Astrocyte (in vitro differentiated cells and primary cell): ENCODE measurements around the gene SLC25A33. TPM values are rescaled to one million over a fixed set of nuclear protein-coding genes. Genes with fewer than 3 reads are reported as not detected.

Experiments
- DNase-seq: peaks from one replicate; pipeline ENCODE4 v3.0.0-alpha.2; 2010; ENCODE audit warnings: low read depth
- FAIRE-seq: peaks from 2 replicates; lab custom pipeline; 2011; peaks lifted over from hg19 to GRCh38; lab: Jason Lieb, UNC
- H2AFZ ChIP-seq: 2 replicates; pipeline ENCODE4 v1.6.0; 2012; ENCODE audit warnings: low read depth, low read length, inconsistent platforms
- H3K27ac ChIP-seq: 2 replicates; pipeline ENCODE4 v1.5.1; 2011; ENCODE audit warnings: low read depth, low read length, inconsistent platforms
- H3K27me3 ChIP-seq: 2 replicates; pipeline ENCODE4 v1.6.0; 2011; ENCODE audit warnings: low read length, inconsistent platforms; ENCODE audit not compliant: insufficient read depth
- H3K36me3 ChIP-seq: 2 replicates; pipeline ENCODE4 v1.5.1; 2011; ENCODE audit warnings: low read length, inconsistent platforms; ENCODE audit not compliant: insufficient read depth
- H3K4me1 ChIP-seq: 2 replicates; pipeline ENCODE4 v1.5.1; 2011; ENCODE audit warnings: low read length, inconsistent platforms; ENCODE audit not compliant: insufficient read depth
- H3K4me2 ChIP-seq: 2 replicates; pipeline ENCODE4 v1.6.0; 2012; ENCODE audit warnings: low read length, inconsistent platforms
- H3K4me3 ChIP-seq: 2 replicates; pipeline ENCODE4 v1.5.1; 2011; ENCODE audit warnings: low read depth, mild to moderate bottlenecking, low read length, inconsistent platforms; ENCODE audit not compliant: insufficient read depth
- H3K79me2 ChIP-seq: 2 replicates; pipeline ENCODE4 v1.6.0; 2012; ENCODE audit warnings: mild to moderate bottlenecking, low read length, inconsistent platforms; ENCODE audit not compliant: insufficient read depth
- H3K9ac ChIP-seq: 2 replicates; pipeline ENCODE4 v1.6.0; 2012; ENCODE audit warnings: mild to moderate bottlenecking, low read length, inconsistent platforms
- H3K9me3 ChIP-seq: 2 replicates; pipeline ENCODE4 v1.5.1; 2012; ENCODE audit warnings: low read depth, mild to moderate bottlenecking, low read length, inconsistent platforms; ENCODE audit not compliant: insufficient read depth
- H4K20me1 ChIP-seq: 2 replicates; pipeline ENCODE4 v1.6.0; 2012; ENCODE audit warnings: low read length, inconsistent platforms; ENCODE audit not compliant: insufficient read depth
- H3K27ac Mint-ChIP-seq: one replicate; pipeline ENCODE4 v1.8.0; 2021; ENCODE audit warnings: mild to moderate bottlenecking, mixed read lengths; ENCODE audit not compliant: unreplicated experiment
- H3K27me3 Mint-ChIP-seq: one replicate; pipeline ENCODE4 v1.8.0; 2021; ENCODE audit warnings: low read depth, mixed read lengths; ENCODE audit not compliant: unreplicated experiment
- H3K36me3 Mint-ChIP-seq: one replicate; pipeline ENCODE4 v1.8.0; 2021; ENCODE audit warnings: low read depth, mixed read lengths; ENCODE audit not compliant: unreplicated experiment
- H3K4me1 Mint-ChIP-seq: one replicate; pipeline ENCODE4 v1.8.0; 2021; ENCODE audit warnings: low read depth, mixed read lengths; ENCODE audit not compliant: unreplicated experiment
- H3K4me3 Mint-ChIP-seq: one replicate; pipeline ENCODE4 v1.8.0; 2021; ENCODE audit warnings: mild to moderate bottlenecking, moderate library complexity, mixed read lengths; ENCODE audit not compliant: unreplicated experiment
- H3K9me3 Mint-ChIP-seq: one replicate; pipeline ENCODE4 v1.8.0; 2021; ENCODE audit warnings: mild to moderate bottlenecking, mixed read lengths; ENCODE audit not compliant: unreplicated experiment
- CTCF ChIP-seq: IDR thresholded peaks from 2 replicates; pipeline ENCODE4 v1.5.1; 2011; ENCODE audit warnings: low read depth, mild to moderate bottlenecking, inconsistent platforms, low read length, moderate library complexity; ENCODE audit not compliant: insufficient read depth
- EZH2 ChIP-seq: IDR thresholded peaks from 2 replicates; pipeline ENCODE4 v1.6.1; 2012; ENCODE audit warnings: mild to moderate bottlenecking, low read length, inconsistent platforms; ENCODE audit not compliant: insufficient read depth
- total RNA-seq: library from RNA; stranded (reverse); gene quantifications from 2 replicates; pipeline ENCODE4 v1.2.1, GENCODE V29; 2021

Gene SLC25A33
- total RNA-seq, 1 donor from 2014 or later, result 6.7 TPM

- peaks cover 4% of the 10 kb centered on the region for H3K36me3 Mint-ChIP-seq
- Histone ChIP-seq H3K36me3 (no peaks in the 10 kb centered on the region), H3K4me2 (no peak overlapping the region), H3K9ac (no peak overlapping the region), H3K4me1 (peaks cover 5% of the 10 kb centered on the region), H2AFZ (no peak overlapping the region), H3K79me2 (no peaks in the 10 kb centered on the region), H3K9me3 (no peaks in the 10 kb centered on the region), H3K27me3 (no peaks in the 10 kb centered on the region), H3K27ac (no peak overlapping the region), H3K4me3 (no peak overlapping the region), H4K20me1 (no peaks in the 10 kb centered on the region)
- DNase-seq (no peak), FAIRE-seq (no peak)
- peaks cover 4% of the 10 kb centered on the region for H3K4me1 Mint-ChIP-seq
- no peak for TF ChIP-seq CTCF
- no peak for TF ChIP-seq EZH2
- peaks cover 21% of the 10 kb centered on the region for H3K27me3 Mint-ChIP-seq
- H3K27ac Mint-ChIP-seq, result no peak overlapping the region
- H3K4me3 Mint-ChIP-seq, result no peak overlapping the region
- peaks cover 8% of the 10 kb centered on the region for H3K9me3 Mint-ChIP-seq
Measured at GRCh38 chr1:9631613-9632012, 92.3 kb downstream of the SLC25A33 start.

GRCh38 chr1:9633493-9633892 is 94.2 kb downstream of the SLC25A33 start:
- Histone ChIP-seq H2AFZ (no peak overlapping the region), H3K9me3 (no peaks in the 10 kb centered on the region), H3K4me3 (no peak overlapping the region), H3K9ac (no peak overlapping the region), H4K20me1 (no peaks in the 10 kb centered on the region), H3K27ac (no peak overlapping the region), H3K27me3 (no peaks in the 10 kb centered on the region), H3K4me2 (no peak overlapping the region), H3K36me3 (no peaks in the 10 kb centered on the region), H3K79me2 (no peaks in the 10 kb centered on the region), H3K4me1 (no peaks in the 10 kb centered on the region)
- Mint-ChIP-seq H3K4me1 (peaks cover 2% of the 10 kb centered on the region), H3K27me3 (peaks cover 19% of the 10 kb centered on the region), H3K9me3 (peaks cover 10% of the 10 kb centered on the region), H3K36me3 (peaks cover 4% of the 10 kb centered on the region), H3K4me3 (no peak overlapping the region), H3K27ac (no peak overlapping the region)
- TF ChIP-seq EZH2, result no peak
- TF ChIP-seq CTCF, result no peak
- DNase-seq, result no peak
- FAIRE-seq, result no peak

- Mint-ChIP-seq H3K4me3 (no peak overlapping the region), H3K27me3 (peaks cover 18% of the 10 kb centered on the region), H3K36me3 (peaks cover 4% of the 10 kb centered on the region)
Measured at GRCh38 chr1:9634582-9634981, 95.3 kb downstream of the SLC25A33 start.

More at GRCh38 chr1:9634582-9634981, 95.3 kb downstream of the SLC25A33 start:
- no peaks in the 10 kb centered on the region for H3K9me3 ChIP-seq
- DNase-seq, result no peak
- Mint-ChIP-seq H3K9me3 (peaks cover 11% of the 10 kb centered on the region), H3K27ac (no peak overlapping the region), H3K4me1 (no peaks in the 10 kb centered on the region)
- H3K4me3 ChIP-seq, result no peak overlapping the region
- peaks cover 4% of the 10 kb centered on the region for H3K27me3 ChIP-seq
- TF ChIP-seq CTCF (no peak), EZH2 (no peak)
- H3K27ac ChIP-seq, result no peak overlapping the region
- H3K9ac ChIP-seq, result no peak overlapping the region
- FAIRE-seq, result no peak
- no peaks in the 10 kb centered on the region for H4K20me1 ChIP-seq
- no peaks in the 10 kb centered on the region for H3K79me2 ChIP-seq
- H3K4me1 ChIP-seq, result no peaks in the 10 kb centered on the region
- no peak overlapping the region for H3K4me2 ChIP-seq
- H2AFZ ChIP-seq, result no peak overlapping the region
- H3K36me3 ChIP-seq, result no peaks in the 10 kb centered on the region

Other genes with a start within 250 kb of the SLC25A33 start
- 53.5 and 56.7 TPM in 2 replicates for gene SPSB1, start 246.6 kb upstream of the SLC25A33 start, total RNA-seq
- 10.0 and 10.9 TPM in 2 replicates for gene TMEM201, start 49.4 kb downstream of the SLC25A33 start, total RNA-seq
- 25.9 and 29.5 TPM in 2 replicates for gene PIK3CD, start 112.3 kb downstream of the SLC25A33 start, total RNA-seq